Vagina (tissue), 2 donors: ENCODE data around the gene XRN1.

Experiments
- CTCF ChIP-seq, 3 experiments: fragments of 450-650 bp in 2 of 3; fragments of 200-600 bp in 1 of 3; sonication (generic) in 1 of 3; IDR thresholded peaks; one replicate each; pipeline ENCODE4 v1.5.1; 2017 to 2019; ENCODE audit warnings: antibody characterized with exemption in 3 of 3, mild to moderate bottlenecking in 2 of 3, moderate library complexity in 2 of 3
- POLR2A ChIP-seq, 2 donors: fragments of 450-650 bp; IDR thresholded peaks; one replicate each; pipeline ENCODE4 v1.6.1; 2017; ENCODE audit warnings: antibody characterized with exemption in 2 of 2, mild to moderate bottlenecking in 2 of 2, moderate library complexity in 2 of 2
- POLR2AphosphoS5 ChIP-seq, 2 donors: sonication (generic); formaldehyde crosslinking; IDR thresholded peaks; one replicate each; pipeline ENCODE4 v1.9.0; 2017; ENCODE audit warnings: antibody characterized with exemption in 2 of 2, mild to moderate bottlenecking in 2 of 2, low read depth in 1 of 2; ENCODE audit not compliant: insufficient read depth in 1 of 2

DNA sequence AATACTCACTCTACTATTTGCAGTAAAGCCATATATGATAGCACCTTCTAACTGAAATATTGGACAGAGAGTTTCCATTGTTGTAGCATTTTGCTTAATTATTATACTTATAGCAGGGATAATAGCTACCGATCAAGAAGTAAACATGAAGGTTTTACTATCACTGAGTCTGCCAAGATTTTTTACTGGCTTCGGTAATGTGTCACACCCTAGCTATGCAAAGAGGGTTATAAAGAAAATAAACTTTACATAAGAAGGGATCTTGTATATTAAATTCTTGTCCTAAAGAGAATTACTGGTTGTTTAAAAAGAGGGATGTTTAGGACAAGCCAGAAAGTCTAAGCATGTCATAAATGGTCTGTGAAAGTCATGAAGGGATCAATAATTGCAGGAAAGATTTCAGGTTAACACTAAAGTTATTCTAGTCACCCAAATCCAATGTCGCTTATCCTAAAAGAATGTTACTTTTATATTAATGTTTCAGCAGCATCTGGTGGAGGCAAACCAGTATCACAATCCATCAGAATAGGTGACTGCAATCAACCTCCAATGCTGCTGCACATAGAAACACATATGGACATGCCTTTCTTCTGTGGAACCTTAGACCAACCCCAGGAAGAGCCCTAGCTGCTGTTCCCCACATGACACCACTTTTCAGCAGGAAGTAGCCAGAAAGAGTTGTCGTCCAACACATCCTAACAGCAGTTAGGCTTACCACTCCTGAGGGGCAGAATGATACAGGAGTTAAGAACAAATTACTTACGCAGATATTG is 159.8 kb downstream of the XRN1 start:
- TF ChIP-seq CTCF (IDR thresholded peaks at IDR 0.05), result no peak
- no peak for TF ChIP-seq POLR2AphosphoS5 (IDR thresholded peaks at IDR 0.05; ENCODE audit: insufficient read depth in 1 of 2, low read depth in 1 of 2)
- TF ChIP-seq POLR2A (IDR thresholded peaks at IDR 0.05), result no peak
